ENCODE results near the gene MPRIP. TPM values are rescaled to one million over a fixed set of nuclear protein-coding genes. Genes with fewer than 3 reads are reported as not detected.

MPRIP gene
- total and polyA plus RNA-seq, 2 of the 13 experiments (the other 11 are each of a cell fraction or from before 2014, with no cell fraction given): 50.2 to 52.4 TPM

DNA sequence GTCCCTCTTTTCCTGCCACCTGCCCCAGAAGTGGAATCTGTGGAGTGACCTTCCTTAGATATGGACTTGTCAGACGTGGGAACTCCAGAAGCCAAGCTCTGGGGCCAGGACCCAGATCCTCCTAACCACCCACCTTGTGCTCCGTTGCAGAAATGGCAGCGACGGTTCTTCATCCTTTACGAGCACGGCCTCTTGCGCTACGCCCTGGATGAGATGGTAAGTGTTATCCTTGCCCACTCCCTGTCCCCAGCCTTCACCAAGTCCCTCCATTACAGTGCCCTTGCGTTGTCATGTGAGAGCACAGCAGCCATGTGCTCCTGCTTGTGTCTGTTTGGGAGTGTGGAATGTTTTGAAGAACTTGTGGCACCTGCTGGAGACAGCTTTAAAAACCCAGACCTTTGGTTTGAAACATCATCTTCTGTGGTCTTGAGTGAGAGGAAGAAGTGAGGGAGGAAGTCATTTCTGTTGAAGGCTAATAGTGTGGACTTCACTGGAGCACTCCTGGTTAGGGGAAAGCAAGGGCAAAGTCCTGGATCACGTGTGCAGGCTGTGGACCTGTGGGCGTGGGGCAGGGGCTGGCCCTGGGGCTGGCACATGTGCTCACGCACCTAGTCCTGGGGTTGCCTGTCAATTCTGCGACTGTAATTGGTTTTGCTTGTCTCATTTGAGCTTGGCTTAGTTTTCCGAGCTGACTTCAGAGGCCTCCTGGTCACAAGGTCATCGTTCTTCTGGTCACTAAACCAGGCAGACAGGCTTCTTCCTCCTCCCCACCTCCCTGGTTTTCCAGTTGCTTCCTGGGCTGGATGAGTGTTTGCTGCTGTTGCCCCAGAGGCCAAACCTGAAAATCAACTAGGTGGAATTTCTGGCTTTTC, 35.8 kb downstream of the MPRIP start (continued):
- TF ChIP-seq, protein P1, sequence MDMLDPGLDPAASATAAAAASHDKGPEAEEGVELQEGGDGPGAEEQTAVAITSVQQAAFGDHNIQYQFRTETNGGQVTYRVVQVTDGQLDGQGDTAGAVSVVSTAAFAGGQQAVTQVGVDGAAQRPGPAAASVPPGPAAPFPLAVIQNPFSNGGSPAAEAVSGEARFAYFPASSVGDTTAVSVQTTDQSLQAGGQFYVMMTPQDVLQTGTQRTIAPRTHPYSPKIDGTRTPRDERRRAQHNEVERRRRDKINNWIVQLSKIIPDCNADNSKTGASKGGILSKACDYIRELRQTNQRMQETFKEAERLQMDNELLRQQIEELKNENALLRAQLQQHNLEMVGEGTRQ (IDR thresholded peaks at IDR 0.05; ENCODE audit: low read depth, low read length): peak; percentile 90
- TF ChIP-seq, protein P1 (CRISPR knock-in tag; IDR thresholded peaks at IDR 0.05; ENCODE audit: borderline replicate concordance): peak; percentile 93; the same call in 1 of the 2 replicates
- TF ChIP-seq AKAP8 (CRISPR knock-in tag; IDR thresholded peaks at IDR 0.05) (no peak), GABPB1 (CRISPR knock-in tag; IDR thresholded peaks at IDR 0.05) (peak; percentile 53; the same call in 1 of the 2 replicates), NR1H2 (CRISPR knock-in tag; IDR thresholded peaks at IDR 0.05; ENCODE audit: borderline replicate concordance, low read depth) (peak; percentile 39; the same call in 1 of the 2 replicates), NR2C2 (CRISPR knock-in tag; IDR thresholded peaks at IDR 0.05; ENCODE audit: borderline replicate concordance) (peak; percentile 60), NRL (CRISPR knock-in tag; IDR thresholded peaks at IDR 0.05; ENCODE audit: borderline replicate concordance) (peak; percentile 68; the same call in 1 of the 2 replicates), KDM6A (CRISPR knock-in tag; IDR thresholded peaks at IDR 0.05; ENCODE audit: low read depth) (0 out of 2 replicates have a peak, but pooled peaks have one; percentile 13), ZNF34 (CRISPR knock-in tag; IDR thresholded peaks at IDR 0.05; ENCODE audit: borderline replicate concordance) (0 out of 2 replicates have a peak, but pooled peaks have one; percentile 25), DPF2 (CRISPR knock-in tag; IDR thresholded peaks at IDR 0.05; ENCODE audit: borderline replicate concordance, low read depth) (peak; percentile 77; the same call in 1 of the 2 replicates), KAT7 (CRISPR knock-in tag; IDR thresholded peaks at IDR 0.05; ENCODE audit: borderline replicate concordance) (no peak), FOXP1 (IDR thresholded peaks at IDR 0.05) (no peak), FOXP1 (CRISPR knock-in tag; IDR thresholded peaks at IDR 0.05) (0 out of 2 replicates have a peak, but pooled peaks have one; percentile 5)
- TF ChIP-seq, protein P2, sequence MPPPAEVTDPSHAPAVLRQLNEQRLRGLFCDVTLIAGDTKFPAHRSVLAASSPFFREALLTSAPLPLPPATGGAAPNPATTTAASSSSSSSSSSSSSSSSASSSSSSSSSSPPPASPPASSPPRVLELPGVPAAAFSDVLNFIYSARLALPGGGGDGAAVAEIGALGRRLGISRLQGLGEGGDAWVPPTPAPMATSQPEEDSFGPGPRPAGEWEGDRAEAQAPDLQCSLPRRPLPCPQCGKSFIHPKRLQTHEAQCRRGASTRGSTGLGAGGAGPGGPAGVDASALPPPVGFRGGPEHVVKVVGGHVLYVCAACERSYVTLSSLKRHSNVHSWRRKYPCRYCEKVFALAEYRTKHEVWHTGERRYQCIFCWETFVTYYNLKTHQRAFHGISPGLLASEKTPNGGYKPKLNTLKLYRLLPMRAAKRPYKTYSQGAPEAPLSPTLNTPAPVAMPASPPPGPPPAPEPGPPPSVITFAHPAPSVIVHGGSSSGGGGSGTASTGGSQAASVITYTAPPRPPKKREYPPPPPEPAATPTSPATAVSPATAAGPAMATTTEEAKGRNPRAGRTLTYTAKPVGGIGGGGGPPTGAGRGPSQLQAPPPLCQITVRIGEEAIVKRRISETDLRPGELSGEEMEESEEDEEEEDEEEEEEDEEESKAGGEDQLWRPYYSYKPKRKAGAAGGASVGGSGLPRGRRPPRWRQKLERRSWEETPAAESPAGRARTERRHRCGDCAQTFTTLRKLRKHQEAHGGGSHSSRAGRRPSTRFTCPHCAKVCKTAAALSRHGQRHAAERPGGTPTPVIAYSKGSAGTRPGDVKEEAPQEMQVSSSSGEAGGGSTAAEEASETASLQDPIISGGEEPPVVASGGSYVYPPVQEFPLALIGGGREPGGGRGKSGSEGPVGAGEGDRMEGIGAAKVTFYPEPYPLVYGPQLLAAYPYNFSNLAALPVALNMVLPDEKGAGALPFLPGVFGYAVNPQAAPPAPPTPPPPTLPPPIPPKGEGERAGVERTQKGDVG (CRISPR knock-in tag; IDR thresholded peaks at IDR 0.05; ENCODE audit: borderline replicate concordance): peak; percentile 41; the same call in 1 of the 2 replicates
- TF ChIP-seq, protein P3, sequence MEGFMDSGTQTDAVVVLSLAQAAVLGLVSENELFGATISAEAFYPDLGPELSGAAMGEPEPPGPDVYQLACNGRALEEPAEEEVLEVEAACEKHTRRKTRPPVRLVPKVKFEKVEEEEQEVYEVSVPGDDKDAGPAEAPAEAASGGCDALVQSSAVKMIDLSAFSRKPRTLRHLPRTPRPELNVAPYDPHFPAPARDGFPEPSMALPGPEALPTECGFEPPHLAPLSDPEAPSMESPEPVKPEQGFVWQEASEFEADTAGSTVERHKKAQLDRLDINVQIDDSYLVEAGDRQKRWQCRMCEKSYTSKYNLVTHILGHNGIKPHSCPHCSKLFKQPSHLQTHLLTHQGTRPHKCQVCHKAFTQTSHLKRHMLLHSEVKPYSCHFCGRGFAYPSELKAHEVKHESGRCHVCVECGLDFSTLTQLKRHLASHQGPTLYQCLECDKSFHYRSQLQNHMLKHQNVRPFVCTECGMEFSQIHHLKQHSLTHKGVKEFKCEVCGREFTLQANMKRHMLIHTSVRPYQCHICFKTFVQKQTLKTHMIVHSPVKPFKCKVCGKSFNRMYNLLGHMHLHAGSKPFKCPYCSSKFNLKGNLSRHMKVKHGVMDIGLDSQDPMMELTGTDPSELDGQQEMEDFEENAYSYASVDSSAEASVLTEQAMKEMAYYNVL (CRISPR knock-in tag; IDR thresholded peaks at IDR 0.05; ENCODE audit: borderline replicate concordance): peak; percentile 58; the same call in 1 of the 2 replicates
- TF ChIP-seq, protein P4, sequence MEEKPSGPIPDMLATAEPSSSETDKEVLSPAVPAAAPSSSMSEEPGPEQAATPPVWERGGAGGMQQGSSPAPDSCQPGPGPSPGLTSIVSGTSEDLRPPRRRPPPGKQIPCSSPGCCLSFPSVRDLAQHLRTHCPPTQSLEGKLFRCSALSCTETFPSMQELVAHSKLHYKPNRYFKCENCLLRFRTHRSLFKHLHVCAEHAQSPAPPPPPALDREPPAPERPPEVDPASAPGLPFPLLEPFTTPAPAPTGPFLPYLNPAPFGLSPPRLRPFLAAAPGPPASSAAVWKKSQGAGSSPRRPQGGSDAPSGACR (CRISPR knock-in tag; IDR thresholded peaks at IDR 0.05): peak; percentile 62; the same call in 1 of the 2 replicates
